ENCODE results near the gene HSFX2. TPM values are rescaled to one million over a fixed set of nuclear protein-coding genes. Genes with fewer than 3 reads are reported as not detected.

HSFX2 gene
- total and polyA plus RNA-seq, 2 of the 13 experiments (the other 11 are each of a cell fraction or from before 2014, with no cell fraction given): 0.13 TPM; not detected in 1

GRCh38 chrX:149629730-149630387 lies 34.7 kb upstream of the HSFX2 start:
- intact Hi-C loops (cut with micrococcal nuclease; ENCODE audit: unreplicated experiment): no loop called here
- TSS peak; percentile 39 for BruUV-seq (replicated peaks)
- POLR2A ChIA-PET: no interaction called here
- TF ChIP-seq, protein P1, sequence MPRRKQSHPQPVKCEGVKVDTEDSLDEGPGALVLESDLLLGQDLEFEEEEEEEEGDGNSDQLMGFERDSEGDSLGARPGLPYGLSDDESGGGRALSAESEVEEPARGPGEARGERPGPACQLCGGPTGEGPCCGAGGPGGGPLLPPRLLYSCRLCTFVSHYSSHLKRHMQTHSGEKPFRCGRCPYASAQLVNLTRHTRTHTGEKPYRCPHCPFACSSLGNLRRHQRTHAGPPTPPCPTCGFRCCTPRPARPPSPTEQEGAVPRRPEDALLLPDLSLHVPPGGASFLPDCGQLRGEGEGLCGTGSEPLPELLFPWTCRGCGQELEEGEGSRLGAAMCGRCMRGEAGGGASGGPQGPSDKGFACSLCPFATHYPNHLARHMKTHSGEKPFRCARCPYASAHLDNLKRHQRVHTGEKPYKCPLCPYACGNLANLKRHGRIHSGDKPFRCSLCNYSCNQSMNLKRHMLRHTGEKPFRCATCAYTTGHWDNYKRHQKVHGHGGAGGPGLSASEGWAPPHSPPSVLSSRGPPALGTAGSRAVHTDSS (CRISPR knock-in tag; conservative IDR thresholded peaks at IDR 0.05): no peak
- no peak for TF ChIP-seq ZNF773 (CRISPR knock-in tag; IDR thresholded peaks at IDR 0.05; ENCODE audit: borderline replicate concordance)
- no peak for TF ChIP-seq ZNF558 (CRISPR knock-in tag; IDR thresholded peaks at IDR 0.05; ENCODE audit: borderline replicate concordance)
- TF ChIP-seq ZNF670 (CRISPR knock-in tag; IDR thresholded peaks at IDR 0.05; ENCODE audit: borderline replicate concordance): no peak
- no peak for TF ChIP-seq ZNF629 (CRISPR knock-in tag; conservative IDR thresholded peaks at IDR 0.05)
- no peak for TF ChIP-seq YY1 (IDR thresholded peaks at IDR 0.05; ENCODE audit: insufficient read depth, insufficient replicate concordance, low read depth, low read length)
- TF ChIP-seq ZNF318 (CRISPR knock-in tag; IDR thresholded peaks at IDR 0.05): no peak
- TF ChIP-seq ZIK1 (CRISPR knock-in tag; IDR thresholded peaks at IDR 0.05; ENCODE audit: borderline replicate concordance, low read depth): no peak
- no peak for TF ChIP-seq GABPB1 (CRISPR knock-in tag; IDR thresholded peaks at IDR 0.05)
- TF ChIP-seq ZNF367 (CRISPR knock-in tag; IDR thresholded peaks at IDR 0.05; ENCODE audit: borderline replicate concordance): no peak
- TF ChIP-seq ZNF597 (CRISPR knock-in tag; IDR thresholded peaks at IDR 0.05): no peak

More at GRCh38 chrX:149629730-149630387, 34.7 kb upstream of the HSFX2 start:
- CTCF ChIA-PET (ENCODE audit: low intra/inter-chr PET ratio, low total read pairs): no interaction called here
- no peak; the same call in 2 of the 3 replicates for ATAC-seq
- Histone ChIP-seq H3K9me3 (ENCODE audit: low read length) (no peaks in the 10 kb centered on the region), H3K36me3 (replicated peaks in 1 of 2; ENCODE audit: control insufficient read depth in 1 of 2, insufficient read depth in 2 of 2, low read length in 2 of 2) (no peaks in the 10 kb centered on the region), H3K4me3 (replicated peaks in 1 of 3; ENCODE audit: insufficient read depth in 1 of 3, low read depth in 2 of 3, low read length in 3 of 3) (no peak overlapping the region; a peak in 2 of 6 replicates), H2AFZ (ENCODE audit: low read length) (no peak overlapping the region), H4K20me1 (ENCODE audit: insufficient read depth, low read length) (no peaks in the 10 kb centered on the region), H3K4me2 (ENCODE audit: low read depth, low read length) (peak overlapping the region; percentile 81), H3K27ac (ENCODE audit: extremely low read length, insufficient read depth, low read length) (no peak overlapping the region), H3K27me3 (ENCODE audit: control insufficient read depth in 1 of 2, insufficient read depth in 2 of 2, low read length in 2 of 2) (peaks cover 0 to 2% of the 10 kb centered on the region in 2 experiments; a peak in 1 of 5 replicates), H3K9ac (ENCODE audit: insufficient read depth, low read depth, low read length) (no peak overlapping the region), H3K4me1 (ENCODE audit: insufficient read depth, low read length) (peaks cover 34% of the 10 kb centered on the region), H3K79me2 (ENCODE audit: insufficient read depth, low read length) (no peaks in the 10 kb centered on the region)
- 92% methylated on average over 3 of the region's 5 CpGs for WGBS (ENCODE audit: low lambda C conversion rate)
- in situ Hi-C loops (cut with HindIII; ENCODE audit: extremely low pct_ligation_motif_present, low pct_unique_long_range_greater_than_20kb): no loop called here
- DNase-seq (ENCODE audit: low spot score): no peak
- no peak for FAIRE-seq
